Activated T-cell treated with anti-CD3 and anti-CD28 coated beads for 48 hours (primary cell): ENCODE data around the gene TSN.
"Not testable (repeated sequence)": the region's sequence is repeated elsewhere in the genome, so short reads cannot be mapped to it uniquely, and the experiment has no call there.

Source experiments
- DNase-seq: peaks from one replicate; pipeline ENCODE4 v3.0.0-alpha.2; 2020; ENCODE audit warnings: low read depth

The TSN gene

GRCh38 chr2:121755237-121756111, at the start of gene TSN:
TSS of gene TSN (plus strand) at chr2:121755651. CDS start at chr2:121755780, 129 bp downstream.
- DNase-seq, result peak; percentile 97

- no peak for DNase-seq
Measured at GRCh38 chr2:121705958-121706357, 49.5 kb upstream of the TSN start.

- no peak for DNase-seq
Measured at GRCh38 chr2:121707344-121707919, 48.0 kb upstream of the TSN start.

DNA sequence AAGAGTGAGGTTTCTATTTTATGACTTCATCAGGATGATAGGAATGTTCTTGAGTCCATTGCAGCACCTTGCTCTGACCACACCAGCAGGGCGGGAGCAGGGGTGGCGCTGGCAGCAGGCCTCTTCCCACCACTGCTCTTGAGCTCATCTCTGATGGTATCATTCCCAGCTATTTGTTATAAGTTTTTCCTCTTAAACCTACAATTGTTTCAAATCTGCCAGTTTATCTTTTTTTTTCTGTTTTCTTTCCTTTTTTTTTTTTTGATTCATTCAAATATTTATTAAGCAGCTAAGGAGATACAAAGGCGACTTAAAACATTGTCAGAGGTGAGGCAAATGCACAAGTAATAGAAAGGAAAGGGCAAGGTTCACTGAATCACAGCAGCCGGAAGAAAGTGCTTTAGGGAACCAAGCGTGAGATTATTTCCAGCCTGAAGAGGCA, 47.5 kb upstream of the TSN start:
- DNase-seq, result no peak

- DNase-seq, result no peak
Measured at GRCh38 chr2:121709776-121710469, 45.5 kb upstream of the TSN start.

DNA sequence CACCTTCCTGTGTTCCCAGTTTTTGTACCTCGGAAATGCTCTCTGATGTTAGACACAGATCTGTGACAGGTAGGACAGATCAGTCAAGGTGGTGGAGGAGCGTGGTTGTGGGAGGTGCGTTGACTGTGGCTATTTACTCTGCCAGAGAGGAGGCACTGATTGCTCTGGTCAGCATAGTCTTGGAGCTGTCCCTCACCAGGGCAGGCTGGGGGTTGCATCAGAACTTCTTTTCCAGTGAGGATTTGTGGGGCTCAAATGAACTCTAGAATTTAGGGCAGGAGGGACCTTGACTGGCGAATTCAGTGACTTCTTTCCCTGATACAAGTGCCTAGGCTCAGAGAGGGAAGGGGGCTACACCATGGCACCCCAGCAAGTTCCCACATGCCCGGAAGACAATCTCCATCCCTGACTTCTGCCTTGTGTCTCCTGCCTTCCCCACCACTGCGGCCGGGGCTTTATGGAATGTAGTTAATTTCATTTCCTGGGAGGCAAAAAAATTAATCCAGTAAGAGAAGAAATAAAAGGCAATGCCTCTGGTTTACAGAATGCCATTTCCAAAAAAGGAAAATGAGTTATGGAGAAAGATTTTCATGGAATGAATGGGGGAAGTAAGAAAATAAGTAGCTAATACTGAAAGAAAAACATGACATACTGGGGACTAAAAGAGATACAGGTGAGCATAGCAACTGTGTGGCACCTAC, 44.8 kb upstream of the TSN start:
- no peak for DNase-seq

DNA sequence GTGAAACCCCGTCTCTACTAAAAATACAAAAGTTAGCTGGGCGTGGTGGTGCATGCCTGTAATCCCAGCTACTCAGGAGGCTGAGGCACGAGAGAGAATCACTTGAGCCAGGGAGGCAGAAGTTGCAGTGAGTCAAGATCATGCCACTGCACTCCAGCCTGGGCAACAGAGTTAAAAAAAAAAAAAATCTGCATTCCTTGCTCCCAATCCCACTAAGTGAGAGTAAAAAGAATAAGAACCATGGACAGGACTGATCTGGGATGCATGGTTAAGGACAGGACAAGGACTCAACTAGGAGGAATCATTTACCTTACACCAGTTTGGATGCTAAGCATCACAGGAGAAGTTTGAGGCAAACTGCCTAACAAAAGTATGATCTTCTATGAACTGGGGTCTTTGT, 44.0 kb upstream of the TSN start:
- DNase-seq, result not testable (repeated sequence)

- DNase-seq, result no peak
Measured at GRCh38 chr2:121716126-121716525, 39.3 kb upstream of the TSN start.

DNA sequence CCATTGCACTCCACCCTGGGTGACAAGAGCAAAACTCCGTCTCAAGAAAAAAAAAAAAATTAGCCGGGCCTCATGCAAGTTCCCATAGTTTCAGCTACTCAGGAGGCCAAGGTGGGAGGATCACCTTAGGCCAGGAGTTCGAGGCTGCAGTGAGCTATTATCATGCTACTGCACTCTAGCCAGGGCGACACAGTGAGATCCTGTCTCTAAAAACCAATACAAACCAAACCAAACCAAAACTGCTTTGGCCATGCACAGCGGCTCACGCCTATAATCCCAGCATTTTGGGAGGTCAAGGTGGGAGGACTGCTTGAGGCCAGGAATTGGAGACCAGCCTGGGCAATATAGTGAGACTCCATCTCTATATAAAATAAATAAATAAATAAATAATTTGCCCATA, 37.9 kb upstream of the TSN start:
- no peak for DNase-seq

DNA sequence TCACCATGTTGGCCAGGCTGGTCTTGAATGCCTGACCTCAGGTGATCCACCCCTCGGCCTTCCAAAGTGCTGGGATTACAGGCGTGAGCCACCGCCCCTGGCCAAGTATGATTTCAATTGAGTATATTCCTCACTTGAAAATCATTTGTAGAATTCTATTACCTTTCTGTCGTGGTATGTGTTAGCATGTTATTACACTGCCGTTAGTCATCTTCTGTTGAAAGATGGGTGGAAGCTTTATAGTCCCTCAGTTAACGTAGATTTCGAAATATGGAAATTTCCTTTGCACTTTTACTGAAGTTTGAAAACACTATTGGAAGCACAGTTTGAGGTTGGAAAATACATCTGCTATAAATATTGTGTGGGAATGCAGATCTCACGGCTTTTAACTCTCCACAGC, 33.5 kb upstream of the TSN start:
- DNase-seq, result no peak

GRCh38 chr2:121722479-121722878, 33.0 kb upstream of the TSN start:
- DNase-seq, result no peak

GRCh38 chr2:121723316-121723715, 32.1 kb upstream of the TSN start:
- no peak for DNase-seq

DNA sequence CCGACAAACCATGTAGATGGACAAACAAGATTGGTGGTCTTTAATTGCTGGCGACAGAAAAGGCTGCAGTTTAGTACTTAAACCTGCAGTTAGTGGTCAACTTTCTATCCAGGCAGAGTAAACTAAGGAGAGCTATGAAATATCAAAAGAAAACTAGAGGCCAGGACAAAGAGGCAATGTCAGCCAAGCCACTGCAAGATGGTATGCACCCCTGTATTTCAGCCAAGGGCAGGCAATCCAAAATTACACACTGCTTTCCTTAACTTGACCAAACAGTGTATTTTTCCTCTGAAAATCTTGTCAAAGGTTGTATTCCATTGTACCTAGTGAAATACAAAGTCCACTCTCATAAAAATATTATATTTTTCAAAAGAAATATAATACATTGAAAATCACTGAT, 28.1 kb upstream of the TSN start:
- DNase-seq, result no peak

DNA sequence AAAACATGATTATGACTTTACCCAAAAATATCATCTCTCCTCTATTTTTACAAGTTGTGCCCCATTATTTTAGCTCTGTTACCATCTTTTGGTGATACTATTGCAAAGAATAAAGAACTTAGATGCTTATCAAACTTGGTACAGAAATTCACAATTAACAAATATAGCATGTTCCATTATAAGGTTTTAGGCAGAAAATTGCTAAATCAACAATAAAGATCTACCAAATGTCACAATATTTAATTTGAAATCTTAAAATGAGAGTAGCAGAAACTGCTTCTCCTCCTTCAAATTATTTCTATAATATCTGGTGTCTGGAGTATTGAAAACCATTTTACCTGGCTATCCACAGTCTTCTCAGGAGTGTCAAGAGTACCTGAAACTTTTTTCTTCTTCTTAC, 27.5 kb upstream of the TSN start:
- DNase-seq, result no peak

DNA sequence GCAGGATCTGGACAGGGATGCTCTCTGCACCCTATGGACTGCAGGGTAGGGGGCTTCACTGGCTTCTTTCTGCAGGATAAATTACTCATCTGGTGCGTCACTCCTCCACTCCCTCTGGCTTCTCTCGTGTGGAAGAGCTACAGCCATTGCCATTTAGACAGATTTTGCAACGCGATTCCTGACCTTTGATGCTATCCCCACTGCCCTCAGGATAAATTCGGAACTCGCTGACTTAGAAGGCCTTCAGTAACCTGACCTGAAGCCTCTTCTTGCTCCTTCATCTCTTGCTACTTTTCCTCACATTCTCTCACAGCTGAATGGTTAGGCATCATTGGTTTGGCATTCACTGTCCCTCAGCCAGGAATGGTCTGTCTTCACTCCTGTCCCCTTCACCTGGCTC, 24.1 kb upstream of the TSN start:
- no peak for DNase-seq

DNA sequence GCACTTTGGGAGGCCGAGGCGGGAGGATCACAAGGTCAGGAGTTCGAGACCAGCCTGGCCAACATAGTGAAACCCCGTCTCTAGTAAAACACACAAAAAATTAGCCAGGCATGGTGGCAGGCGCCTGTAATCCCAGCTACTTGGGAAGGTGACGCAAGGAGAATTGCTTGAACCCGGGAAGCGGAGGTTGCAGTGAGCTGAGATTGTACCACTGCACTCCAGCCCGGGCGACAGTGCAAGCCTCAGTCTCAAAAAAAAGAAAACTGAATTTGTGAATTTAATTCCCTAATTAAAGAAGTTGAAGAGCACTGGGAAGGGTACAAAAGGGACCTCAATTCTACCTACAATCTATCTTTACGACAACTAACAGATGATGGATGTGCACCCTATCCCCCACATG, 20.9 kb upstream of the TSN start:
- not testable (repeated sequence) for DNase-seq

GRCh38 chr2:121735518-121736074, 19.9 kb upstream of the TSN start:
- no peak for DNase-seq

GRCh38 chr2:121736140-121736461, 19.4 kb upstream of the TSN start:
- no peak for DNase-seq

- DNase-seq, result peak; percentile 100
Measured at GRCh38 chr2:121736462-121737336, 18.8 kb upstream of the TSN start, which contains the start of gene NIFK. TSS of gene NIFK (minus strand) at chr2:121736875. CDS start at chr2:121736850, 25 bp downstream.

DNA sequence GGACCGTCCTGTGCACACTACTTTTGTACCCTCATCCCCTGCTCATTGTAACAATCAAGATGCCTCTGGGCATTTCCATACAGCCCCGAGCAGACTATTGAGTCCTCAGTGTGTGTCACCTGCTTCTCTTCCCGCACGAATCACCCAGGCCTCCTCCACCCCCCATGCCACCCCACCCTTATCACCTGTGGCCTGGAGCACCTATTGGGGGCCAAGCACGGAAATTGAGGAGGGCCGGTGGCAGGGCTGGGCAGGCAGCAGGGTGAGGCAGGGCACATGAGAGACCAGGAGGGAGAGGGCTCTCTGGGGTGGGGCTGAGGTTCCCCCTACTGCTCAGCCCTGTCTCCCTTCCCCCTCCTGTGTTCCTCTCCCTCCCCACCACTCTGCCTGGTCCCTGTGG, 14.5 kb upstream of the TSN start:
- DNase-seq, result no peak

DNA sequence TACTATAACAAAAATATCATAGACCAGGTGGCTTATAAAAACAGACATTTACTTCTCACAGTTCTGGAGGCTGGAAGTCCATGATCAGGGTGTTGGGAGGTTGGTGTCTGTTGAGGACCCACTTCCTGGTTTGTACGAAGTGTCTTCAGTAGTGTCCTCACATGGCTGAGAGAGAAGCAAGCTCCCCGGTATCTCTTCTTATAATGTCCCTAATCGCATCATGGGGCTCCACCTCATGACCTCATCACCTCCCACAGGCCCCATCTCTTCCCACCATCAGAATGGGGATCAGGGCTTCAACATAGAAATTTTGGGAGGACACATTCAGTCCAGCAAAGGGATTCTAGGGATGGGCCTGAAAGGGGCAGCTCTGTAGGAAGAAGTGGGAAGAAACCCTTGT, 14.0 kb upstream of the TSN start:
- DNase-seq, result no peak
